GM12891 (cell line): Measurements from ENCODE around the gene ITGA8.

Experiments
- PAX5 ChIP-seq: IDR thresholded peaks from 2 replicates; pipeline ENCODE4 v1.6.1; 2011; ENCODE audit warnings: low read length, moderate library complexity, mild to moderate bottlenecking; ENCODE audit not compliant: insufficient read depth, severe bottlenecking
- POLR2A ChIP-seq: IDR thresholded peaks from 2 replicates; pipeline ENCODE4 v1.6.1; 2011; ENCODE audit warnings: low read depth, low read length, control low read depth
- POLR2AphosphoS5 ChIP-seq: IDR thresholded peaks from 2 replicates; pipeline ENCODE4 v1.6.1; 2011; ENCODE audit warnings: low read depth, low read length, control low read depth
- POU2F2 ChIP-seq: IDR thresholded peaks from 2 replicates; pipeline ENCODE4 v1.6.1; 2011; ENCODE audit warnings: low read depth, mild to moderate bottlenecking, control low read depth, low read length, moderate library complexity
- SPI1 ChIP-seq: IDR thresholded peaks from 2 replicates; pipeline ENCODE4 v1.6.1; 2011; ENCODE audit warnings: low read depth, low read length, control low read depth
- TAF1 ChIP-seq: IDR thresholded peaks from 2 replicates; pipeline ENCODE4 v1.6.1; 2011; ENCODE audit warnings: low read depth, low read length, control low read depth

DNA sequence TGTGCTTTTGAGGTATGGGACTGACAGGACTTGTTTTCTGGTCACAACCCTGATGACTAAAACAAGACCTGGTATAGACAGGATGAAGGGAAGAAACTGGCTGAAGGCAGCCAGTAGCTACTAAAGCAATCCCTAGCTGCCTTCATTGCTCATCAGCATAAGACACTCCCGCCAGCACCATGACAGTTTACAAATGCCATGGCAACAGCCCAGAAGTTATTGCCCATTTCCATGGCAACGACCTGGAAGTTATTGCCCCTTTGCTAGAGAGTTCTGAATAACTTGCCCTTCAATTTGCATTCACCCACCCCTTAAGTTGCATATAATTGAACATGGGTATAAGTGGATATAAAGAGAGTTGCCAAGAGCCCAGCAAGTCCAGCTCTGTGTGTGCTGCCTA, 179.0 kb downstream of the ITGA8 start:
- TF ChIP-seq POLR2A = no peak
- TF ChIP-seq TAF1 = no peak
- TF ChIP-seq POLR2AphosphoS5 = no peak
- TF ChIP-seq POU2F2 = no peak
- TF ChIP-seq SPI1 = no peak
- no peak for TF ChIP-seq PAX5
